Panc1 (cell line): ENCODE results near the gene FGF14.

ENCODE experiments used
- CTCF ChIP-seq: fragments of 450-650 bp; IDR thresholded peaks from 2 replicates; pipeline ENCODE4 v1.5.1; 2017; ENCODE audit warnings: mild to moderate bottlenecking
- POLR2AphosphoS5 ChIP-seq: IDR thresholded peaks from 2 replicates; pipeline ENCODE4 v1.6.1; 2012; ENCODE audit warnings: mild to moderate bottlenecking, low read depth, low read length, moderate library complexity
- REST ChIP-seq, 2 experiments: IDR thresholded peaks; 2 replicates each; pipeline ENCODE4 v1.6.1; 2011 to 2012; ENCODE audit warnings: low read depth in 2 of 2, control low read depth in 1 of 2, low read length in 1 of 2, mild to moderate bottlenecking in 1 of 2, moderate library complexity in 1 of 2; ENCODE audit not compliant: insufficient read depth in 1 of 2
- TCF7L2 ChIP-seq: IDR thresholded peaks from 2 replicates; pipeline ENCODE4 v1.6.1; 2011; ENCODE audit warnings: mild to moderate bottlenecking, low read depth, low read length, inconsistent platforms

- TF ChIP-seq CTCF (no peak), TCF7L2 (no peak), REST (IDR thresholded peaks at IDR 0.05; ENCODE audit: insufficient read depth in 1 of 2, low read depth in 2 of 2, low read length in 1 of 2) (no peak), POLR2AphosphoS5 (no peak)
Observed at GRCh38 chr13:101712026-101712348, 689.9 kb downstream of the FGF14 start.
